Osteocyte (in vitro differentiated cells): ENCODE data around the gene ARL8B. TPM values are rescaled to one million over a fixed set of nuclear protein-coding genes. Genes with fewer than 3 reads are reported as not detected.
"Not testable (repeated sequence)": the region's sequence is repeated elsewhere in the genome, so short reads cannot be mapped to it uniquely, and the experiment has no call there.

Experiments
- DNase-seq: peaks from one replicate; pipeline ENCODE4 v3.0.0; 2021; ENCODE audit warnings: mixed read lengths; ENCODE audit not compliant: unreplicated experiment; ENCODE audit errors: extremely low spot score
- H3K27ac Mint-ChIP-seq: one replicate; pipeline ENCODE4 v1.8.0; 2021; ENCODE audit warnings: mild to moderate bottlenecking, mixed read lengths; ENCODE audit not compliant: unreplicated experiment
- H3K27me3 Mint-ChIP-seq: one replicate; pipeline ENCODE4 v1.8.0; 2021; ENCODE audit warnings: mixed read lengths; ENCODE audit not compliant: unreplicated experiment
- H3K36me3 Mint-ChIP-seq: one replicate; pipeline ENCODE4 v1.8.0; 2021; ENCODE audit warnings: mixed read lengths; ENCODE audit not compliant: unreplicated experiment
- H3K4me1 Mint-ChIP-seq: one replicate; pipeline ENCODE4 v1.8.0; 2021; ENCODE audit warnings: mixed read lengths; ENCODE audit not compliant: unreplicated experiment
- H3K4me3 Mint-ChIP-seq: one replicate; pipeline ENCODE4 v1.8.0; 2021; ENCODE audit warnings: mild to moderate bottlenecking, moderate library complexity, mixed read lengths; ENCODE audit not compliant: unreplicated experiment
- H3K9me3 Mint-ChIP-seq: one replicate; pipeline ENCODE4 v1.8.0; 2021; ENCODE audit warnings: mixed read lengths; ENCODE audit not compliant: unreplicated experiment
- total RNA-seq: library from RNA; stranded (reverse); gene quantifications from 2 replicates; pipeline ENCODE4 v1.2.1, GENCODE V29; 2021
- TF ChIP-seq, protein P1 (sequence below): fragments of 200-600 bp; sonication (generic); IDR thresholded peaks from 2 replicates; pipeline ENCODE4 v1.5.0; 2021; ENCODE audit warnings: antibody characterized with exemption, mild to moderate bottlenecking, moderate library complexity

ARL8B gene
- total RNA-seq, 1 donor from 2014 or later = 86.0 TPM

DNA sequence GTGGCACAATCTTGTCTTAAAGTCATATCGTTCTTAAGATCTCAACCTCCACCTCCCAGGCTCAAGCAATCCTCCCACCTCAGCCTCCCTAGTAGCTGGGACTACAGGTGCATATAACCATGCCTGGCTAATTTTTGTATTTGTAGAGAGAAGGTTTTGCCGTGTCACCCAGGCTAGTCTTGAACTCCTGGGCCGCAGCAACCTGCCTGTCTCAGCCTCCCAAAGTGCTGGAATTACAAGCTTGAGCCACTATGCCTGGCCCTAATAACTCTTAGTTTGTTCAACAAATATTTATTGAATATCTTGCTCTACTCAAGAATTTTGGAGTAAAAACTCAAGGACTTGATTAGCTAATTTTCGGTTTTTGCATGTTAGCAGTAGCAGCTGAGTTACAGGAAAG, 46.0 kb downstream of the ARL8B start:
- H3K4me1 Mint-ChIP-seq = peaks cover 15% of the 10 kb centered on the region
- TF ChIP-seq, protein P1, sequence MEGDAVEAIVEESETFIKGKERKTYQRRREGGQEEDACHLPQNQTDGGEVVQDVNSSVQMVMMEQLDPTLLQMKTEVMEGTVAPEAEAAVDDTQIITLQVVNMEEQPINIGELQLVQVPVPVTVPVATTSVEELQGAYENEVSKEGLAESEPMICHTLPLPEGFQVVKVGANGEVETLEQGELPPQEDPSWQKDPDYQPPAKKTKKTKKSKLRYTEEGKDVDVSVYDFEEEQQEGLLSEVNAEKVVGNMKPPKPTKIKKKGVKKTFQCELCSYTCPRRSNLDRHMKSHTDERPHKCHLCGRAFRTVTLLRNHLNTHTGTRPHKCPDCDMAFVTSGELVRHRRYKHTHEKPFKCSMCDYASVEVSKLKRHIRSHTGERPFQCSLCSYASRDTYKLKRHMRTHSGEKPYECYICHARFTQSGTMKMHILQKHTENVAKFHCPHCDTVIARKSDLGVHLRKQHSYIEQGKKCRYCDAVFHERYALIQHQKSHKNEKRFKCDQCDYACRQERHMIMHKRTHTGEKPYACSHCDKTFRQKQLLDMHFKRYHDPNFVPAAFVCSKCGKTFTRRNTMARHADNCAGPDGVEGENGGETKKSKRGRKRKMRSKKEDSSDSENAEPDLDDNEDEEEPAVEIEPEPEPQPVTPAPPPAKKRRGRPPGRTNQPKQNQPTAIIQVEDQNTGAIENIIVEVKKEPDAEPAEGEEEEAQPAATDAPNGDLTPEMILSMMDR = no peak
- H3K4me3 Mint-ChIP-seq = no peak overlapping the region
- H3K27me3 Mint-ChIP-seq = no peaks in the 10 kb centered on the region
- H3K27ac Mint-ChIP-seq = no peak overlapping the region
- H3K36me3 Mint-ChIP-seq = peaks cover 14% of the 10 kb centered on the region
- no peaks in the 10 kb centered on the region for H3K9me3 Mint-ChIP-seq
- no peak for DNase-seq

DNA sequence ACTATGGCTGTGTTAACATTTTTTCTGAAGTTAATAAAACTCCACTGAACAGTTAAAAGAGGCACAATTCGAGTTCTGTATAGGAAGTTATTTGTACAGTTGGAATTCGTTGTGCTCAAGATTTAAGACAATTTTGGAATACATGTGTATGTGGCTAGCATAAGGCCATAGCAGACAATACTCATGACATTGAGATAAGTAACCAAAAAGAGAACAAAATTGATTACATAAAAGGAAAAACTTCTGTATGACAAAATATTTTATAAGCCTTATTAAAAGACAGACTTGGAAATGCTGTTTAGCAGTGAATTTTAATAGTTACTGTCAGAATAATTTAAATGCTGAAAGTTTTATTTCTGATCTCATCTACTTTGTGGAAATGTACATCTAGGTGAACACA, 47.7 kb downstream of the ARL8B start:
- no peaks in the 10 kb centered on the region for H3K9me3 Mint-ChIP-seq
- H3K27ac Mint-ChIP-seq = no peak overlapping the region
- H3K4me1 Mint-ChIP-seq = peaks cover 11% of the 10 kb centered on the region
- no peak overlapping the region for H3K4me3 Mint-ChIP-seq
- H3K27me3 Mint-ChIP-seq = no peaks in the 10 kb centered on the region
- peaks cover 20% of the 10 kb centered on the region for H3K36me3 Mint-ChIP-seq
- no peak for DNase-seq
- TF ChIP-seq, protein P1 = no peak

DNA sequence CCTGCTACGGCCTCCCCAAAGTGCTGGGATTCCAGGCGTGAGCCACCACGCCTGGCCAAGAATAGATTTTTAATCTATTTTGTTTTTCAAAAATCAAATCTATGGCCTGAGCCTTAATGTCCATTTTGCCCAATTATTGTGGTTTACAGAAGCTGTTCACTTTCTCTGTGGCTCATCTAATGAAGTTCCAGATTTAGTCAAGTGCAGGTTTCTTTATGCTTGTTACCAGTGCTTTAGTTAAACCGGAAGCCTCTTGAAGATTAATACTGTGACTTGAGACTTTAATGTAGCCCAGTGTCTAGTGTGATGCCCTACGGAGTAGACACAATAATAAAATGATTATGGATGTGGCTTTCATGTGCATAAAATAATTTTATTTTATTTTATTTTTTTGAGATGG, 48.9 kb downstream of the ARL8B start:
- Mint-ChIP-seq H3K4me1 (peaks cover 9% of the 10 kb centered on the region), H3K27ac (no peak overlapping the region), H3K9me3 (no peaks in the 10 kb centered on the region), H3K27me3 (no peaks in the 10 kb centered on the region), H3K4me3 (no peak overlapping the region), H3K36me3 (peaks cover 30% of the 10 kb centered on the region)
- no peak for DNase-seq
- TF ChIP-seq, protein P1 = no peak

DNA sequence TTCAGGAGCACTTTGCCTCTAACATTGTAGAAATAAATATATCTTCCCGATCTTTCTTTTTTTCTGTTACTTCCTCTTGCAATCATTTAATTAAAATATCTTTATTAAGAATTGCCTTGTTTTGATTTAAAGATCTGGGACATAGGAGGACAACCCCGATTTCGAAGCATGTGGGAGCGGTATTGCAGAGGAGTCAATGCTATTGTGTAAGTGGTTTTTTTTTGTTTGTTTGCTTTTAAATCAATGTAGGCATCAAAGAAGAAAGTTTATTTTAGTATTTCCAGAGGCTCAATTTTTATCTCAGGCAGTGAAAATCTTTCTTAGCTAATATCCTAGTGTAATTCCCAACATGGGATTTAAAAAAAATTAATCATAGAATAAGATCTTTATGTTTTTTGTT, 49.9 kb downstream of the ARL8B start:
- Mint-ChIP-seq H3K27me3 (no peaks in the 10 kb centered on the region), H3K36me3 (peaks cover 33% of the 10 kb centered on the region), H3K27ac (no peak overlapping the region), H3K4me1 (peaks cover 9% of the 10 kb centered on the region), H3K9me3 (no peaks in the 10 kb centered on the region), H3K4me3 (no peak overlapping the region)
- no peak for DNase-seq
- TF ChIP-seq, protein P1 = no peak

DNA sequence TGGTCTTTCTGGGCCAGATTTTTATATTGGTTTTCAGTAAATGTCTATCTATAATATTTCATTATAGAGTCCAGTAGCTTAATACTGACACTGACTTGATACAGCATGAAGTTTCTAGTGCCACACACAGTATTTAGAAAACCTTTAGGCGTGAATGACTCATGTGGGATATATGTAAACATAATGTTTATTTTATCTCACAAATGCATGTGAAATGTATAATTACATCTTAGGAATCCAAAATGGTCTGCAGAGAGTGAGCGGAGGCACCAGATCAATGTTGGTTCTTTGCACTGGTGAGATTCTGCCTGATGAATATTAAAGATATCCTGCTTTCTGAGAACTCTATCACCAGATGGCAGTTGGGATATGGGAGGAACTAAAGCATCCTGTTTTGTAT, 56.9 kb downstream of the ARL8B start:
- not testable (repeated sequence) for H3K27me3 Mint-ChIP-seq, H3K4me1 Mint-ChIP-seq, H3K27ac Mint-ChIP-seq, H3K4me3 Mint-ChIP-seq, H3K9me3 Mint-ChIP-seq, DNase-seq
- peaks cover 56% of the 10 kb centered on the region for H3K36me3 Mint-ChIP-seq
